AG09309 (cell line): ENCODE measurements around the gene IQSEC3.

Source experiments
- DNase-seq: peaks from one replicate; pipeline ENCODE4 v3.0.0-alpha.2; 2010; ENCODE audit warnings: low read depth
- H3K4me3 ChIP-seq: 2 replicates; pipeline ENCODE4 v1.5.1; 2011; ENCODE audit warnings: mild to moderate bottlenecking, low read depth, low read length, moderate library complexity; ENCODE audit not compliant: control insufficient read depth
- TF ChIP-seq, protein P1 (sequence below): IDR thresholded peaks from 2 replicates; pipeline ENCODE4 v1.5.1; 2011; ENCODE audit warnings: mild to moderate bottlenecking, low read depth, low read length, inconsistent platforms; ENCODE audit not compliant: insufficient read depth, control insufficient read depth; ENCODE audit errors: missing control alignments

The IQSEC3 gene

DNA sequence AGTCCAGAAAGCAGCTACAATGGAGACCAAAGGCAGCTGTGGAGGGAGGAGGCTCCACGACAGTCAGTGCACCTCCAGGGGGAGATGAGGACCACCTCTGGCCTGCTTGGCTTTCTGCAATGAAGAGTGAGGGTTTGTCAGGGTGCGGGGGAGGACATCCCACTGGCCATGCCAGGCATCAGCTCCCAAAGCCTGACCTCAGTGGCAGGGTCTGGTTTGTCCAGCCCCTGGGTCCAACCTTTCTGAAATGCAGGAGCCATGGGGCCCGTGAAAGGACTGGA is 112.2 kb downstream of the IQSEC3 start:
- no peak for DNase-seq
- TF ChIP-seq, protein P1, sequence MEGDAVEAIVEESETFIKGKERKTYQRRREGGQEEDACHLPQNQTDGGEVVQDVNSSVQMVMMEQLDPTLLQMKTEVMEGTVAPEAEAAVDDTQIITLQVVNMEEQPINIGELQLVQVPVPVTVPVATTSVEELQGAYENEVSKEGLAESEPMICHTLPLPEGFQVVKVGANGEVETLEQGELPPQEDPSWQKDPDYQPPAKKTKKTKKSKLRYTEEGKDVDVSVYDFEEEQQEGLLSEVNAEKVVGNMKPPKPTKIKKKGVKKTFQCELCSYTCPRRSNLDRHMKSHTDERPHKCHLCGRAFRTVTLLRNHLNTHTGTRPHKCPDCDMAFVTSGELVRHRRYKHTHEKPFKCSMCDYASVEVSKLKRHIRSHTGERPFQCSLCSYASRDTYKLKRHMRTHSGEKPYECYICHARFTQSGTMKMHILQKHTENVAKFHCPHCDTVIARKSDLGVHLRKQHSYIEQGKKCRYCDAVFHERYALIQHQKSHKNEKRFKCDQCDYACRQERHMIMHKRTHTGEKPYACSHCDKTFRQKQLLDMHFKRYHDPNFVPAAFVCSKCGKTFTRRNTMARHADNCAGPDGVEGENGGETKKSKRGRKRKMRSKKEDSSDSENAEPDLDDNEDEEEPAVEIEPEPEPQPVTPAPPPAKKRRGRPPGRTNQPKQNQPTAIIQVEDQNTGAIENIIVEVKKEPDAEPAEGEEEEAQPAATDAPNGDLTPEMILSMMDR = no peak
- no peak overlapping the region for H3K4me3 ChIP-seq

DNA sequence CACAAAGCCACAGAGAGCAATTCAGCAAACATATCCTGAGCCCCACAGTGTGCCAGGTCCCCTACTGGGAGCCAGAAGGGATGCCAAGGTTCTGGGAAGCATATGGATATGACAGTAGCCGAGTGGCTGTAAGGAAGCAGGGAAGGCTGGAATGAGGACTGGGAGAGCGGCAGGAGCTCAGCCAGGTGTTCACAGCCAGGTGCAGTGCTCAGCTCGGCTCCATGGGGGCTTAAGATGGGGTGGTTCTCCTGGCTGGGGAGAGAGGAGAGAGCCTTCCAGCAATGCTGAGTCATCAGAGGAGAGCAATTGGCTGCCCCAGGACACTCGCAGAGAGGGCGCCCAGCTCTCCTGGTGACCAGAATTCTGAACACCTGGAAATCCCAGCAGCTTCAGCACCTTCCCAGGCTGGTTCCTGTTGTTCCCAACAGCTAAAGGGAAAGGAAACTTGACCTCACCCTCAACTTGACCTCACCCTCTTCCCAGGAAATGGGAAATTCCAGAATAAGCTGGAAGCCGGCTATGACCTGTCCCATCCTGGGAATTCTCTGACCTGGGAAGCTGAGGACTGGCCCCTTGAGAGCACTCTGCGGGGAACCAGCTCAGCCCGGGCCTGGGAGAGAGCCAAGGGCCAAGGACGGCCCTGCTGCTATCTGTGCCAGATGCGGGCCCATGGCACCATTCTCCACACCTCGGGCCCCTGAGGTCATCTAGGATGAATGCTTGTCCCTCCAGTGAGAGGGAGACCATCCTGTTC is 112.7 kb downstream of the IQSEC3 start:
- no peak for DNase-seq
- TF ChIP-seq, protein P1 = no peak
- H3K4me3 ChIP-seq = no peak overlapping the region

DNA sequence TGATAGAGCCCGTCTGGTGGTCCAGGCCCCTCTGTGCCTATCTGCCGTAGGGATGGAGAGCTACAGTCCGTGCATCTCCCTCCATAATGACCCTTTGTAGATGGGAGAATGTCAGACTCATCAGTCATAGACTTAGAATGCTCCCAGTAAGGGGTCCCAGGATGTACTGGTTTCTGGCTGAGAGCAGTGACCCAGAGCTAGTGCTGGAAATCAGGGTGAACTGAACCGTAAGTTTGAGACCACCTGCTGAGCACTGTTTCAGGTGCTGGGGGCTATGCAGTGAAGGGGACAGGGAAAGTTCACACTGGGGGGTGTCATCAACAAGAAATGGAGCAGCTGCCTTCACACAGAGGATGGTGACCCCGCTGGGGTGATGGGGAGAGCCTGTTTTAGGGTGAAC is 113.3 kb downstream of the IQSEC3 start:
- DNase-seq = no peak
- TF ChIP-seq, protein P1 = no peak
- H3K4me3 ChIP-seq = no peak overlapping the region

DNA sequence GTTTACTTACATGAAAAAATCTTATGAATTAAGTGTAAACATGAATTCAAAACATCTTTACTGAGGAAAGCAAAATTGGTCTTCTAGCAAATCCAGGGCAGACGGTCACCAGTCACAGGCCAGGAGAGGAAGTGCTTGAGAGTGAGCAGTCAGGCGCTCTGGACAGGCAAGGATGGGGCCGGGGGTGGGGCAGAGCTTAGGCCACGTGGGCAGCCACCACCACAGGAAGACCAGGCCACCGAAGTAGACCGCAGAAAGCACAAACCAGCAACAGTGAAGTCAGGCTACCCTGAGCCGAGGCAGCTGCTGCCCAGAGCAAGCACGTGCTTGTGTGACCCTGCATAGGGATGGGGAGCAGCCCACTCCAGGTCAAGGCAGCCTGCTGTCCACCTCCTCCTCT is 113.9 kb downstream of the IQSEC3 start:
- TF ChIP-seq, protein P1 = no peak
- H3K4me3 ChIP-seq = no peak overlapping the region
- DNase-seq = no peak

DNA sequence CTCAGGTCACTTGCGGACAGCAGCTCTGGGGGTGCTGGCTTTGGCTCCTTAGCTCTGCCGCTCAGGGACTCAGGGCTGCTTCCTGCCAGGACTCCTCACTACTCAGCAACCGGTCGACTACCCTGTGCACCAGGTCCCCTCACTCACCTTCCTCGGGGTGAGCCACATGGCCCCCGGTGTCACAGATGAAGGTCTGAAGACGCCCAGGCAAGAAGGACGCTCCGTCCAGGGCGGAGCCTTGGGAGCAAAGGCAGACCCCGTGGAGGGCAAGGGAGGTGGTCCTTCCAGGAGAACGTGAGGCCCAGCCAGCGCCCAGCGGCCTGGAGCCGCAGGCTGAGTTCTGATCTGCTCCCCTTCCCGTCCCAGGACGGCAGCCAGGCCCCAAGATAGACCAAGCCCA is 115.4 kb downstream of the IQSEC3 start:
- no peak overlapping the region for H3K4me3 ChIP-seq
- TF ChIP-seq, protein P1 = no peak
- DNase-seq = no peak

DNA sequence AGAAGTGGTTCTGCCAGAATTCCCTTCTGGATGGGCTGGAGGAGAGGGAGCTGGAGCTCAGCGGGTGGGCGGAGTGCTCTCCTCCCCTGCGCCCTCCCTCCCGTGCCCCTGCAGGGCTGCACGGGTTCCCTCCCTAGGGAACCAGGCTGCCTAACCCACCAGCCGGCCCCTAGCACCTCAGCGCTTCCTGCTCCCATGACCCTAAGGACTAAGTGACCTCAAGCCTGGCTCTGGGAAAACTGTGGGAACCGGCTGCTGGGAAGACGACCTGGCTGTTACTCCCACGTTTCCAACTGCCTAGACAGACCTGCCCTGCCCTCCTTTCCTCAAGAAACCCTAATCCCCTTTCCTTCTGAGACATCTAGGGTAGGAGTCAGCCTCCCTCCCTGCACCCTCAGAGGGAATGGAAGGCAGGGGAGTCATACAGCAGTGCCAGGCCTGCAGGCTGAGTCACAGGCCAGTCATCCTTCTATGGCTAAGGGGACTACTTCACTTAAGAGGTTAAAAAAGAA is 115.9 kb downstream of the IQSEC3 start:
- H3K4me3 ChIP-seq = no peak overlapping the region
- DNase-seq = no peak
- TF ChIP-seq, protein P1 = no peak
